Fibroblast of the conjunctiva (primary cell): Measurements from ENCODE around the gene PHF24.
"Not testable (repeated sequence)": the region's sequence is repeated elsewhere in the genome, so short reads cannot be mapped to it uniquely, and the experiment has no call there.

Source experiments
- DNase-seq: peaks from one replicate; pipeline ENCODE4 v3.0.0-alpha.2; 2010; ENCODE audit warnings: low read depth

The PHF24 gene

DNA sequence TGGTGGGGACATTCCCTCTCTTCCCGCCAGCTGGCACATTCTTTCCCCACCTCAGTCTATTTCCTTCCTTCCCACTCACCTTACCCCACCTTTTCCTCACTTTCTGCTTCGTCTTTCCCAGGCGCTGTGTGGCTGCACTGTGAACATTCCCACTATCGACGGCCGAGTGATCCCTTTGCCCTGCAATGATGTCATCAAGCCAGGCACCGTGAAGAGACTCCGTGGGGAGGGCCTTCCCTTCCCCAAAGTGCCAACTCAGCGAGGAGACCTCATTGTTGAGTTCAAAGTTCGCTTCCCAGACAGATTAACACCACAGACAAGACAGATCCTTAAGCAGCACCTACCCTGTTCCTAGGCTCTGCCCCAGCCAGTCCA lies 38.8 kb downstream of the PHF24 start:
- DNase-seq, result no peak

DNA sequence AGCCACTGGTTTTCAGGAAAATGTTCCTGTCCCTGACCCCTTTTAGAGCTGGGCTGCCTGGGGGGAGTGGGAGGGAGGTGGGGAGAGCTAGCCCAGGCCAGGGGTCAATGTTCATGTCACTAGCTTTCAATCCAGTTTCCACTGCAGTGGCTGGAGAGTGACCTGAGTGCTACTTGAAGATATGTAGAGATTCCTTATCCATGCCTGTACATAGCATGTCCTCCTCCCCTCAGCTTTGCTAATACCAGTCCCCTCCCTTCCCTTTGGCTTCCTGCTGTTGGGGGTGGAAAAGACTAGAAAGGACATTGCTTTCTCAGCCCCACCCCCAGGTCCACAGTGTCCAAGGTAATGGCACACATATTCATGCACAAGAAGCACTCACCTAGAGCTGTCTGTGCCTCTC lies 39.3 kb downstream of the PHF24 start:
- no peak for DNase-seq

DNA sequence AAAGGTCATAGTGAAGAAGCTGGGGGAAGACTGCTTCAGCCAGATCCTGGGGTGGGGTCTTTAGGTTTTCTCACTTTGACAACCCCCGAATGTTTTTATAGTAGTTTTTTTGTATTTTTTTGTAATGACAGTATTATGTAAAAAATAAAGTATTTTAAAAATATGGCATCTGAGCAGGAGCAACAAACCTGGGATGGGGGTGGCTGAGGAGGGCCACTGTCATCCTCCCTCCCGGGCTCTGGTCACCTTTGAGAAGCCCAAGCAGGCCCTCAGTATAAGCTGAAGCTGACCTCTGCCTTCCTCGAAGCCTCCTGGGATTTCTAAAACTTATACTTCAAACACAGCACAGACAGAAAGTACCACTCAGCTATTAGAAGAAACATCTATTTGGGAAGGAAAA lies 40.2 kb downstream of the PHF24 start:
- DNase-seq, result no peak

DNA sequence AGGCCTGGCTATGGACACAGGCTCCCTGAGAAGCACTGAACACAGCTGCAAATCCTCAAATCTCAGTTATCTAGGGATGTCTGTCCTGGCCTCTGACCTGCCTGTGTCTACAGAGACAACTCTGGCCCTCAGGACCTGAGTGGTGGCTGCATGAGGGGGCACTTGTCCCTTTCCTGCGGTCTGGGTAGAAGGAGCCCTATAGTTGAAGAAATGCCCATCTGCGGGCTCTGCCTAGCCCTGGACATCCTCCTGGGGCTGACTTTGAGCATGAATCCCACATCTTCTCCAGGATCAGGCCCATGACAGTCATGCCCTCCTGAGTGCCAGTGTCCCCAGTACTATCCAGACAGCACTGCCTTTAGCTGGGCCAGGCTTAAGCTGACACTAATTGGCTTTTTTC lies 41.5 kb downstream of the PHF24 start:
- DNase-seq, result no peak

DNA sequence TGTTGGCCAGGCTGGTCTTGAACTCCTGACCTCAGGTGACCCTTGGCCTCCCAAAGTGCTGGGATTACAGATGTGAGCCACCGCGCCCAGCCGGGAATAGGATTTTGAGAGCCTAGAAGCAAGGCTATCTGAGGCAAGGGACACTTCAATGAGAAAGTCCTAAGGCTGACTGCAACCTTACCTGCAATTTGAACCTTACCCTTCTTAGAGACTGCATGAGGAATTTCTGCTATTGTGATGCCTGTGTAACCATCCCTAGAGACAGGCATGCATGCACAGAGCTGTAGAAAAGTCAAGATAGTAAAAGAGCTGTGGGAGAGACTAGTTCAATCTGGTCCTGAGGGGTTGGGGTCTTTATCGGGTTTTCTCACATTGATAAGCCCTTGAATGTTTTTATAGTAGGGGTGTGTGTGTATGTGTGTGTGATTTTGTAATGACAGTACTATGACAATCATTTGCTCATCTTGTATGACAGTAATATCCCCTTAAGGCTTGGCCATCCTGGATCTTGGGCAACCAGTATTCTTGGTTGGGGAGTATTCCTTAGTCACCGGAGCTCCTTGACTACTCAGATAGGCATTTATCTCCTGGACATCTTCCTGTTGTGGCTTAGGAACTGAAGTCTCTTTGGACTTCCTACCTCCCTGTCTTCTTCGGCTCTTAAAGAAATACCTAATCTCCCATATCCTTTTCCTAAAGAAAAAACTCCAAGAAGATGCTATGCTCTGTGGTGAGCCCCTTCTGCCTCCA lies 42.6 kb downstream of the PHF24 start:
- DNase-seq, result no peak

DNA sequence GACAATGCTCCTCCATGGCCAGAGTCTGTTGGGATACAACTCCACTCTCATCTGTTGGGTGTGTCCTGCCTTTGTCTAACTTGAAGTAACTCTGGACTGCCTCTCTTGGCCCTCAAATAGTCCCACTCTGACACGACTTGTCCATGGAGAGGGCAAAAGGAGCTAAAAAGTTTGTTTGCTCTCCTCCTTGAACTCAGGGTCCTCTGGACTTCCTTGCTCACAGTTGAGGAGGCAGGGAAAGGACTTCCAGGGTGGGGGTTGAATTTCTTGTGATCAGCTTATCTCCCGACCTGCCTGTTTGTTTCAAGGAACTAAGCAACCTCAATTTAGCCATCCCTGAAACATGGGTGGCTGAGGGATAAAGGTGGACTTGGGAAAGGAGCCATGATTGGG lies 43.2 kb downstream of the PHF24 start:
- DNase-seq, result no peak

DNA sequence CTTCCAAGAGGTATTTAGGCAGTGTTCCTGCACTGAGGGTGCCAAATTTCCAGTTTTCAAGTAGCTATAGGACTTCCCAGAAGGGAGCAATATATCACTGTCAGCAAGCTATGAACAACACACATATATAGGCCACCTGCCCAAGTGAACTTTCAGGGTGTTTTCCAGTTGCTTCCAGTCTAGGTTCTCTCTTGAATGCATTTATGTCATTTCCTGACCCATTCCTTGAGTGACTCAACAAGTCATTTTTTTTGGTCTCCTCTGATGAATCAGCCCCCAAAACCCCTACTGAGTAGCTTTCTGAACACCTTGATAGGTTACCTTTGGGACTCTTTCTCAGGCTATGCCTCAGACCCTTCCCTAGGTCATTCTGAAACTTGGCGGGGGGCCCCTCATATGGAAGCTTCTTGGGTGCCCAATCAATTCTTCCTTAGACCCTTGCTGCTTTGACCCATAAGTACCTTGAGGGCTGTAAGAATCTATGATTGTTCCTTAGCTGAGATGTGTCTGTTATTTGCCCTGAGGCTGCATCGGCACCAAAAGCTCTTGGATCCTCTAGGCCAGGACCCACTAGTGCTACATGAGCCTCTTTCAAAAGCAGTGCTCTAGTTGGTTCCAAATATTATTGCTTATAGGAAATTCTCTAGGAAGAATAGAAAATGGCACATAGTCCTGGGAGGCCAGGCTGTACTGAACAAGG lies 43.9 kb downstream of the PHF24 start:
- no peak for DNase-seq

DNA sequence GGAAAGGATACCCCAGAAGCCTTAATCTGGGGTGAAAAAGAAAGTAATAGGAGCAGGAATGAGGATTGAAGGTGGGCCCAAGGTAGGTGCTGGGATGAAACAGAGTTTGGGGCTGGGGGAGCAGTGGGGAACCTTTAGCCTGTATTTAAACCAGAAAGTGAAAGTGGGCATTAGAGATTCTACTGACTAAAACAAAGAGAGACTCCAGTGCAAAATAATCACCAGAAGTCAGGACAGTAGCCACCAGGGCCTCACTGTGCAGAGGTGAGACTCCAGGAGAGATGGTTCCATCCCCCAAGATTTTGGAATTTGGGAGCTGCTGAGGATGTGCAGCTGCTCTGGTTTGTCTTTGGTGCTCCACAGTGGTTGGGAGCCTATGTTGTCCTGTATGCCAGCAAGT lies 44.5 kb downstream of the PHF24 start:
- DNase-seq, result no peak

DNA sequence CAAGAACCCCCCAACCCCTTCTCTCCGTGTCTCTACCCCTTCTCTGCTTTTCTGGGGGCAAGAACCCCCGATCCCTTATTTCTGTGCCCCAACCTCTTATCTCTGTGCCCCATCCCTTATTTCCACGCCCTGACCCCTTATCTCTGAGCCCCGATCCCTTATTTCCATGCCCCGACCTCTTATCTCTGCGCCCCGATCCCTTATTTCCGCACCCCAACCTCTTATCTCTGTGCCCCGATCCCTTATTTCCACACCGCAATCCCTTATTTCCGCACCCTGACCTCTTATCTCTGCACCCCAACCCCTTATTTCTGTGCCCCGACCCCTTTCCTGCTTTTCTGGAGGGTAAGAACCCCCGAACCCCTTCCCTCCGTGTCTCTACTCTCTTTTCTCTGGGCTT lies 46.2 kb downstream of the PHF24 start:
- not testable (repeated sequence) for DNase-seq

DNA sequence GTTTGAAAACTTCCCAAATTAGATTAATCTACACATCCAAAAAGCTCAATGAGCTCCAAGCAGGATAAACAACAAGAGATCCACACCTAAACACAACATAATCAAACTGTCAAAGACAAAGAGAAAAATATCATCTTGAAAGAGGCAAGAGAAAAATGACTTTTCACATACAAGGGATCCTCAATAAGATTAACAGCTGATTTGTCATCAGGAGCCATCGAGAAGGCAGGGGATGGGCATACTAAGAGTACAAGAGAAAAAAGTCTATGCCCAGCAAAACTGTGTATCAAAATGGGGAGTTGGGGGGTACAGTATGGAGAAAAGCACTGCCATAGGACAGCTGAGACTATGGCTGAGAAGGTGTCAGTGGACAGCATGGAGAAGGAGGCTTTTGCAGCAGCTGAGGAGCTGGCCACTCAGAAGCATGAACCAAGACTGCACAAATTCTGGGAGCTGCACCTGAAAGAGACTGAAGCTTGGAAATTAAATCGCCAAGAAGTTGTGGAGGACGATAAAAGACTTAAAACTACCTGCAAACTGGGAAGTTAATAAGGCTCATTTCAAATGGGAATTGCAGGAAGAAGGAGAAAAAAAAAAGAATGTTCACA lies 52.4 kb downstream of the PHF24 start:
- no peak for DNase-seq

DNA sequence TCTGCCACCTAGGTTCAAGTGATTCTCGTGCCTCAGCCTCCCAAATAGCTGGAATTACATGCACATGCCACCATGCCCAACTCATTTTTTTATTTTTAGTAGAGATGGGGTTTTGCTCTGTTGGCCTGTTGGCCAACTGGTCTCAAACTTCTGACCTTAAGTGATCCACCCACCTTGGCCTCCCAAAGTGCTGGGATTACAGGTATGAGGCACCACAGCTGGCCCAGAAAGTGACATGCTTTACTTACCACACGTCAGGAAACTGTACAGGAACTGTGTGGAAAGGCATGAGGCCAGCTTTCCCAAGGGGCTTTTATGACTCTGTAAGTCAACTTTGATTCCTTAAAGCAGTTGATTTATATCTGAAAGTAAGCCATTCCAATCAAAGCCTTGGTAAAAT lies 56.4 kb downstream of the PHF24 start:
- no peak for DNase-seq

DNA sequence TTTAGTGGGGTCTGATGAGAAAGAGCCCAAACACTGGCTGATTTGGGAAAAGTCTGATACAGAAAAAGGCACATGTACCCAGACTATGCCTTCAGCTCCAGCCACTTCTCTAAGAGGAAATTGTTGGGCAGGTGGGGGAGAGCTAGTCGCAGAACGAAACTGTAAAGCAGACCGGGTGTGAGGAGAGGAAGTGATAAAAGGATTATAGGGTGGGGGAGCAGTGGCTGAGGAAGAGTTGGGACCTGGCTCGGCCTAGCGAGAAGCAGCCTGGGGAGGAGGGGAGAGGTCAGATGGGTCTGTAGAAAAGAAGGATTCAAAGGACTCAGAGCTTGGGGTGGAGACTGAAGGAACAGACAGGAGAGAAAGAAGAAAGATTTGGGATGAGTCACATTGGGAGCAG lies 65.4 kb downstream of the PHF24 start:
- DNase-seq, result not testable (repeated sequence)

DNA sequence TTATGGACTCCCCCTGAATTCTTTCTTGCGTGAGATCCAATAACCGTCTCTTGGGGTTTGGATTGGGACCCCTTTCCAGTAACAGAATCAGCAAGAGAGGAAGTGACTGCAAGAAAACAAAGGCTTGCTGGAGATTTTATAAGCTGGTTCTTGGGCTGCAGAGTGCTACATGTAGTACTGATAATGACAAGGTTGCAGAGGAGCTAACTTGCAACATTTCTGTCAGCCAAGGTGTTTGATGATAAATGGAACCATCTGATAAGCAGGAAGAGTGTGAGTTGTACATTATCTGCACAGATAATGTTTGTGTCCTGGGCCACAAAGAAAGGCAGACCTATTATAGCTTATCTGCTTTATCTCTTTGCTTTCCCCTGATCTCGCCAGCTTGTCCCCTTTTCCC lies 68.6 kb downstream of the PHF24 start:
- DNase-seq, result no peak

DNA sequence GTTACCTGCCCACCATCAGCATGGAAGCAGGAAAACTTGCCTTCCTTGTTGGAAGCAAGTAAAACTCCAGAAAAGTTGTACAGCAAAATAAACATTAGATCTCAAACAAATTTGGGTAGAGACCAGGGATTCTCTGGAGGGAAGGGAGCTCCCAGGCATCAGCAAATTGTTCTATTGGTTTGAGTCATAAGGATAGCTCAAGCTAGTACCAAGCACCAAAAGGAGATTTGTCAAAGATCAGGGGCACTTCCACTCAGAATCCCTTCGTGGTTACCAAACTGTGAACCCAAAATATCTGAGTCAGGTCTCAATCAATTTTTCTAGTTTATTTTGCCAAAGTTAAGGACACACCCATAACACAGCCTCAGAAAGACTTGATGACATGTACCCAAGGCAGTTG lies 69.3 kb downstream of the PHF24 start:
- no peak for DNase-seq

DNA sequence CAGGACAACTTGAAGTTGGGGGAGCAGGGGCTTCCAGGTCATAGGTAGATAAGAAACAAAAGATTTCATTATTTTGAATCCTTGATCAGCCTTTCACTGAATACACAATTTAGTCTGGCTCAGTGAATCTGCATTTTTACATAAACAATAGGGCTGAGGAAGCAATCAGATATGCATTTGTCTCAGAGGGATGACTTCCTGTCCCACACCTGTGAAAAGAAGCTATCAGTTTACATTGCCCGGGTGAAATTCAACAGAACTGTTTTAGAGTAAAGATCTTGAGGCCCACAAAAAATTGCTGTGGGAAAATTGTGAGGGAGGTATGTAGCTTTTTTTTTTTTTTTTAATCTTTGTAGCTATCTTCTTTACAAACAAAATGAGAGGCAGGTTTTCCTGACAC lies 69.8 kb downstream of the PHF24 start:
- no peak for DNase-seq

DNA sequence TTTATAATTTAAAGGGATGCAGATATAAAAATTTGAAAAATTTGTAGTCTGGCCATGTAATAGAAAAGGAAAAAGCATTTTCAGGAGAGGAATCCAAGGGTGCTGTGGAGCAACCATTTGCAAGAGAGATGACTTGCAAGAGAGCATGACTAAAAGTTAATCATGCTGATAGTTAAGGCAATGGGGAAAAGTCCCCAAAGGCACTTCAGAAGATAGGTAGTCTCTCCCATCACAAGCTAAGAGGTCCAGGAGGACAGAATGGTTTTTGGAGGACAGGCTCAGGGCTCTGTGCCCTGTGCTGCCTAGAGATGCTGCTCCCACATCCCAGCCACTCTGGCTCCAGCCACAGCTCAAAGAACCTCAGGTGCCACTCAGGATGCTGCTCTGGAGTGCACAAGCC lies 70.3 kb downstream of the PHF24 start:
- DNase-seq, result no peak

DNA sequence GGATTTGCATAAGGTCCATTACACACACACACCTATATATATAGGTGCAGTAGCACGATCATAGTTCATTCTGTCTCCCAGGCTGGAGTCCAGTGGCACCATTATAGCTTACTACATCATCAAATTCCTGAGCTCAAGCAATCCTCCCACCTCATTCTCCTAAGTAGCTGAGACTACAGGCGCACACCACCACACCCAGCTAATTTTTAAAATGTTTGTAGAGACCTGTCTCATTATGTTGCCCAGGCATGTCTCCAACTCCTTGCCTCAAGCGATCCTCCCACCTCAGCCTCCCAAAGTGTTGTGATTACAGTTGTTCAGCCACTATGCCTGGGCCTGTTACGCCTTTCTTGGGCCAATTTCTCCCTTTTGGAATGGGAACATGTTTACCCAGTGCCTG lies 71.2 kb downstream of the PHF24 start:
- DNase-seq, result no peak

DNA sequence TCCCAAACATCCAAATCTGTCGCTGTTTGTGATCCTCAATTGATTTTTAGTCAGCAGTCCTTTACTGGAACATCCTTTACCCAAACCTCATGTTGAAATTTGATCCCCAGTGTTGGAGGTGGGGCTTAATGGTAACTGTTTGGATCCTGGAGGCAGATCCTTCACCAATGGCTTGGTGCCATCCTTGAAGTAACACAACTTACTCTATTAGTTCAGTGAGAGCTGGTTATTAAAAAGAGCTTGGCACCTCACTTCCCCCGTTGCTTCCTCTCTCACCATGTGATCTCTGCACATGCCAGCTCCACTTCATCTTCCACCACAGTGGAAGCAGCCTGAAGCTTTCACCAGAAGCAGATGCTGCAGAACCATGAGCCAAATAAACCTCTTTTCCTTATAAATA lies 71.8 kb downstream of the PHF24 start:
- no peak for DNase-seq
